Hepatocyte (in vitro differentiated cells): Measurements from ENCODE around the gene POLD3.

Experiments
- CTCF ChIP-seq: fragments of 200-600 bp; sonication (generic); IDR thresholded peaks from 2 replicates; pipeline ENCODE4 v1.5.1; 2016; ENCODE audit warnings: antibody characterized with exemption, mild to moderate bottlenecking; ENCODE audit not compliant: poor library complexity
- EZH2 ChIP-seq: fragments of 200-600 bp; sonication (generic); IDR thresholded peaks from 2 replicates; pipeline ENCODE4 v1.6.1; 2016; ENCODE audit warnings: antibody characterized with exemption, mild to moderate bottlenecking, borderline replicate concordance

GRCh38 chr11:74592063-74592440 lies 330 bp upstream of the POLD3 start:
- TF ChIP-seq EZH2 (no peak), CTCF (no peak)
